ENCODE data around the gene ZNF431.
A peak's percentile ranks its signal among the peaks of the same experiment; 100 is the strongest.
"Not testable (repeated sequence)": the region's sequence is repeated elsewhere in the genome, so short reads cannot be mapped to it uniquely, and the experiment has no call there.

The ZNF431 gene

GRCh38 chr19:21147540-21147939 is 5.7 kb downstream of the ZNF431 start:
- DNase-seq (ENCODE audit: low spot score): no peak

GRCh38 chr19:21148681-21149080 is 6.8 kb downstream of the ZNF431 start:
- DNase-seq (ENCODE audit: low spot score): no peak

DNA sequence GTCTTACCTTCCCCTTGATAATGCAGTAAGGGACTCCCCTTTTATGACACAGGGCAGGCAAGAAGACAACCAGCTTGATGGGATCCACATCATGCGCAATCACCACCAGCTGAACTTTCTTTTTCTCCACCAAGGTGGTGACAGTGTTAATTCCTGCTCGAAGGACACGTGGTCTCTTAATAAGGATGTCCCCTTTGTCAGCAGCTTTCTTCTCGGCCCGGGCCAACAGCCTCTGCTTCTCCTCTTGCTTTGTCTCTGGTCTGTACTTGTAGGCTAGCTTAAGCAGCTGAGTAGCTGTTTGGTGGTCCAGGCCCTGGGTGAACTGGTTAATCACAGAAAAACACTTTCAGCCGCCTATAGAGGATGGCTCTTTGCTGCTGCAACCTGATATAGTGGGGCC is 8.0 kb downstream of the ZNF431 start:
- DNase-seq (ENCODE audit: low spot score): no peak

GRCh38 chr19:21151460-21151859 is 9.6 kb downstream of the ZNF431 start:
- DNase-seq (ENCODE audit: low spot score): no peak

- DNase-seq (ENCODE audit: low spot score): peak; percentile 32
Measured at GRCh38 chr19:21158523-21159135, 16.8 kb downstream of the ZNF431 start.

DNA sequence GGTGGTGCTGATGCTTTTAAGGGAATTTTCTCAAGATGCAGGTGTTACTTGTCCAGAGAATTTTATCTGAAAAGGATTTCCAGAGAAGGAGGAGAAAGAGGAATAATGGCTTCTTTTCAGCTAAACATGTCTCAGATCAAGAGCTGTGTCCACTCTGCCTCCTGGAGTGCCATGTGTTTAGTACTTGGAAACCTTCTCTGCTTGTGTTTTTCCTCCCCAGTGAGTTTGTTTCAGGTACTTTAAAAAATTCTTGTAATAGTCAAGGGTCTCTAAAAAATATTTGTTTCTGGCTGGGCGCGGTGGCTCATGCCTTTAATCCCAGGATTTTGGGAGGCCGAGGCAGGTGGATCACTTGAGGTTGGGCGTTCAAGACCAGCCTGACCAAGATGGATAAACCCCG is 22.7 kb downstream of the ZNF431 start:
- DNase-seq (ENCODE audit: low spot score): no peak

GRCh38 chr19:21166436-21166835 is 24.6 kb downstream of the ZNF431 start:
- DNase-seq (ENCODE audit: low spot score): no peak

GRCh38 chr19:21197590-21198295 is 55.9 kb downstream of the ZNF431 start:
- DNase-seq (ENCODE audit: low spot score): no peak

GRCh38 chr19:21202865-21203494 is 61.1 kb downstream of the ZNF431 start:
- DNase-seq (ENCODE audit: low spot score): peak; percentile 50

- DNase-seq (ENCODE audit: low spot score): no peak
Measured at GRCh38 chr19:21210037-21210621, 68.3 kb downstream of the ZNF431 start.

DNA sequence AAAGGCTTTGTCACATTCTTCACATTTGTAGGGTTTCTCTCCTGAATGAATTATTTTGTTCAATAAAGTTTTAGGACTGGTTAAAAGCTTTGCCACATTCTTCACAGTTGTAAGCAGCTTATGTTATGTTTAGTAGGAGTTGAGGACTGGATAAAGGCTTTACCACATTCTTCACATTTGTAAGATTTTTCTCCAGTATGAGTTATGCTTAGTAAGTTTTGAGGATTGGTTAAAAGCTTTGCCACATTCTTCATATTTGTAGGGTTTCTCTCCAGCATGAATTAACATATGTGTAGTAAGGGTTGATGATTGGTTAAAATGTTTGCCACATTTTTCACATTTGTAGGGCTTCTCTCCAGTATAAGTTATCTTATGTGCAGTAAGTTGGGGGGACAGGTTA is 79.9 kb downstream of the ZNF431 start:
- DNase-seq (ENCODE audit: low spot score): no peak

- not testable (repeated sequence) for DNase-seq (ENCODE audit: low spot score)
Measured at GRCh38 chr19:21229938-21230337, 88.1 kb downstream of the ZNF431 start.

DNA sequence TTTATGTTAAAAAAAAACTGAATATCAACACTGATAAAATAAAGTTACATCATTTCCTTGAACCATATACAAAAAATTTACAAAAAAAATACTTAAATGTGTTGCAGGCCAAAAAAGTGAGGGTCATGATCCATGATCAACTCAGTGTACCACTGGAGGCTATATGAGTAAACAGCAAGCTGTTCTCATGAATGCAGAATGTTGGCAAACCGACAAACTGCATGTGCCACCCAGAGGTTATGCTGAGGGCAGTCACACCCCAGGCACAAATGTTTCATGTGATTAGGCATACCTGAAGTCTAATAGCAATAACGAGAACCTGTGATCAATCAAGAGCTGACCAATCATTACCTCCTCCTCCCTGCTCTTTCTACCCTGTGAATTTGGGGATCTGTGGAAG is 91.9 kb downstream of the ZNF431 start:
- DNase-seq (ENCODE audit: low spot score): no peak

- not testable (repeated sequence) for DNase-seq (ENCODE audit: low spot score)
Measured at GRCh38 chr19:21236751-21237150, 94.9 kb downstream of the ZNF431 start.

GRCh38 chr19:21238670-21239069 is 96.8 kb downstream of the ZNF431 start:
- DNase-seq (ENCODE audit: low spot score): no peak

Data from kidney tubule cell (primary cell).